Measurements from ENCODE around the gene IQGAP2.

- TF ChIP-seq CTCF (IDR thresholded peaks at IDR 0.05) (no peak), POLR2A (IDR thresholded peaks at IDR 0.05) (no peak)
Observed at GRCh38 chr5:76379855-76380254, 23.2 kb upstream of the IQGAP2 start.

Measured in testis (tissue), 2 donors.